Superior temporal gyrus (tissue), 1 donor: Measurements from ENCODE around the gene MPP3.
A peak's percentile ranks its signal among the peaks of the same experiment; 100 is the strongest.
"Not testable (repeated sequence)": the region's sequence is repeated elsewhere in the genome, so short reads cannot be mapped to it uniquely, and the experiment has no call there.

Experiments used
- DNase-seq: peaks from one replicate; pipeline ENCODE4 v3.0.0-alpha.2; 2016; ENCODE audit errors: extremely low spot score

The MPP3 gene

GRCh38 chr17:43832976-43833829 lies at the start of gene MPP3:
TSS of gene MPP3 (minus strand) at chr17:43833146. CDS start at chr17:43831906, 1,240 bp downstream.
- peak; percentile 50 for DNase-seq

- no peak for DNase-seq
Observed at GRCh38 chr17:43881758-43882505, 49.0 kb upstream of the MPP3 start.

DNA sequence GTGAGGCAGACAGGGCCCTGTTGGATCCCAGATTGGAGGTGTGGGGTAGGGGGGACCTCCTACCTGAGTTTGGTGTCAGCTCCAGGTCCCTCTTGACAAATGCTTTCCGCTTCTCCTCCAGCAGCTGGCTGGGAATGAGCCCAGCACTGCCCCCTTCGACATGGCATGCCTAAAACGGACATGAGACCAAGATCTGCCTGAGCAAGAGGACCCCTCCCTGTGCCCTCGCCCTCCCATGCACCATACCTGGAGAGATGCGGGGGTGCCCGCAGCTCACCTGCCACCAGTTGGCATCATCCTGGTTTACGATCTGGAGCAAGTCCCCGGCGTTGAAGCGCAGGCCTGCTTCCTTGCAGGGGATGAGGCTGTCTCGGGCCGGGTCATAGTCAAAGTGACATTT lies 48.2 kb upstream of the MPP3 start:
- DNase-seq = no peak

DNA sequence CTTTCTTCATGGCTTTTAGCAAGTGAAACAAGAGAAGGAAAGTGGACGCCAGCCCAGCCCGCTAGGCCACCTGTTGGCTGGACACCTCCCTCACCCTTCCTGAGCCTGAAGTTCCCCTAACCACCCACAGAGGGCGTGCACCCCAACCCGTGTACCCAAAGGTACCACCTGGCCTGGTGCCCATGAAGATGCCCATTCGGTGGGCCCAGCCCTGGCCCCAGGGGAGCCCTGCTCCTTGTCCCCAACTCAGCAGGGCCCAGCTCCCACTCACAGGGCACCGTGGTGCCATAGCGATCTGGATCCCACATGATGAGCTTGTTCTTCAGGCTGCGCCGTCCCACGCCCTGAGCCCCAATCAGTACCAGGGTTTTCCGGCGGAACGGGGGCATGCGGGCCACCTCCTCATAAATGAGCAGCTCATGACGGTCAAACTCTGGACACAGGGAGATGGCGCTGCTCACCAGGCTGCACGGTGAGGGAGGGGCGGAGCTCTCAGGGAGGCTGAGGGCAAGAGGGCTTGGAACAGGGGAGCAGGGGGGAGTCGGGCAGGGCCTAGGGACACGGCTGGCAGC lies 47.6 kb upstream of the MPP3 start:
- no peak for DNase-seq

GRCh38 chr17:43879723-43880419 lies 46.9 kb upstream of the MPP3 start:
- DNase-seq = no peak

DNA sequence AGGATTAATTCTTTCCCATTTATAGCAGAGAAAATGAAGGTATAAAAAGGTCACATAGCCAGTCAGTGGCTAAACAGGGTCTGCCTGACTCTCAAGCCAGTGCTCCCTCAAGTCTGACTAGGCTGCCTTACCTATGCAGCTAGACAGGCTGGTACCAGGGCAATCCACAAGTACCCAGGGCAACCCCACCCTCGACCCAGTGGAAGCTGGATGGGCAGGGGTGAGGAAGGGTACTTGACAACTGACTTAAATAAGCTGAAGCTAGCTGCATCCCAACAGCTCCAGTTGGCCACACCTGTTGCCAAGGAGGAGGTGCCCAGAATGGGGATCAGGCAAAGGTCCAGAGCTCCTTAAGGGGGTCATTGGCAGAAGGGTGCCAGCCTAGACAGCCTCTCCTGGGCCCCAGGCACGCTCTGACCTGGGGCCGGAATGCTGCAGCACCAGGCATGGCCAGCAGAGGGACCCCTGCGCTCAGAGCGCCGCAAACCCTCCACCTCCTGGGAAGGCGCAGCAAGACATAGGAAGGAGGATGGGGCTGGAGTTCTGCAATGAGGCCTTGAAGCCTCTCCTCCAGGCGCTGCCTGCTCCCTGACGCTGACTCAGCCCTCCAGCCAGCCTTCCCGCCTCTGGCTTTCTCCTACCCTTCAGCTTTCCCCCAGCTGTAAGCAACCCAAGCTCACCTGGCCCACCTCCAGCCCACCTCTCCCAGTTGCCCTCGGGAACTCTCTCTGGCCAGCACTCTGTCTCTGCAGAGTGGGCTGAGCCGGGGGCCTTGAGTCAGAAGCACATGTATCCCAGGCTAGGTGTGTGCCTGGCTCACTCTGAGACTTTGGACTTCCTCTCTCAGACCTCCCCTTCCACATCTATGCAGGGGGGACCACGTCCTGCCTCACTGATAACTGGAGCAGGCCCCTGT lies 45.6 kb upstream of the MPP3 start:
- peak; percentile 81 for DNase-seq

DNA sequence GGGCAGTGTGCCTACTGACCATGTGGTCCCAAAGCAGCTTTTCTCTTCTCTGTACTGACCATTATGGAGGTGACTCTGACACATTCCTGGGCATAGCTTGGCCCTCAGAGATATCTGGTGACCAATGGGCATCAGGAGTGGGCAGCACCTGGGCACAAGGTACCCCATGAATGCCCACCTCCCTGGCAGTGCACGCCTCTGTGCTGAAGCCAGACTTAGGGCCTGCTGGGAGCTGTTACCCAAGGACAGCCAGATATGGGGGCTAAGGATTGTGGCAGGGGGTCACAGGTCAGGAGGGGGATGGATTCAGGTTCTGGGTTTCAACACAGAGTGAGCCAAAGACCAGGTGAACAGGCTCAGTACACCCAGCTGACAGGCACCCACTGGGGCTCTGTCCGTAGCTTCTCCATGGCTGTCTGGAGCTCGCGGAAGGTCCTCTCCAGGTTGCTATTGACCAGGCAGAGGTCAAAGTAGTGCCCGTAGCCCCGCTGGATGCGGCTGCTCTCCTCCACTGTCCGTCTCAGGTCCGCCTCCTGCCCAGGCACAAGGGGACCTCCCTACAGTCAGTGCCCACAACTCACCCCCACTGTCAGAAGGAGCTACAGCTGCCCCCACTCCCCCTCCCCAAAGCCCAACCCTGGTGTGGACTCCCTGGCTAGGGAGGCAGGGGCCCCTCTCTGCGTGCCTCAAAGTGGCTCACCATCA lies 44.7 kb upstream of the MPP3 start:
- no peak for DNase-seq

GRCh38 chr17:43877031-43877430 lies 44.1 kb upstream of the MPP3 start:
- DNase-seq = no peak

DNA sequence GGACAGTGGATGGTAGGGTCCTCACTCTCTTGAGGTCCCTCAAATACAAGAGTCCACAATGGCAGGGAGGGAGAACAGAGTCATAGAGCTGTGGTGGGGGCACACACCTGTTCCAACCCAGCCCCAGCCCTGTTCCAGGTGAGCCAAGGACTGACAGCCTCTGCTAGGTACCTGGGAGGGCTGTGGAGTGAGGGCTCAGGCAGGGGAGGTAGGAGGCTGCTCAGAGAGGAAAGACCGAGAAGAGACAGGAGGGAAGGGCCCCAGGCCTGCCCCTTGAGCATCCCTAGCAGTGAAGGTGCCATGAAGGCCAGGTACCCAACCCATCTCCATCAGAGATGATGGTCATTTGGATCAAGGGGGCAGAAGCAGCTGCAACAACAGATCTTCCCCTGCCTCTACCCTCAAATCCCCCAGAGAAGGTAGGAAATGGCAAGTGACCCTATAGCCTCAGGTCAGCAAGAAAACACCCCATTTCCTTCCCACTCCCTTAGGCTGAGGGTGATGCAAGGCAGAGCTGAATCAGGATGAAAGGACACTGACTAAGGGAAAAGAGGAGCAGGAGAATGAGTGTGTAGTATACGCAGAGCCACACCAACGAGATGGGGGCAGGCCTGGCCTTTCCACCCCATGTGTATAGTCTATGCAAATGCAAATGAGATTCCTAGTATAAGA lies 42.7 kb upstream of the MPP3 start:
- DNase-seq = no peak

DNA sequence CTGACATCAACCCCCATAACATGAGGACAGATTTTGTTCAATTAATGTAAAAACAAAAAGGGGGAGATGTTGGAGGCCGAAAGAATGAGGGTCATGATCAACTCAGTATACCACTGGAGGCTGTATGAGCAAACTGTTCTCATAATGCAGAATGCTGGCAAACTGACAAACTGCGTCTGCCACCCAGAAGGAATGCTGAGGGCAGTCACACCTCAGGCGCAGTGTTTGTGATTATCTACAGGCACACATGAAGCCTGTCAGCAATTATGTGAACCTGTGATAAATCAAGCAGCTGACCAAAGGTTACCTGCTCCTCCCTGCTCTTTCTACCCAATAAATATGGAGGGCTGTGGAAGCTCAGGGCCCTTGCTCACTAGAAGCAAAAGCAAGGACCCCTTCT lies 41.3 kb upstream of the MPP3 start:
- no peak for DNase-seq

GRCh38 chr17:43873815-43874214 lies 40.9 kb upstream of the MPP3 start:
- DNase-seq = no peak

GRCh38 chr17:43873091-43873490 lies 40.1 kb upstream of the MPP3 start:
- no peak for DNase-seq

GRCh38 chr17:43871946-43872690 lies 39.2 kb upstream of the MPP3 start:
- DNase-seq = no peak

GRCh38 chr17:43869031-43869430 lies 36.1 kb upstream of the MPP3 start:
- not testable (repeated sequence) for DNase-seq

- no peak for DNase-seq
Observed at GRCh38 chr17:43868226-43868994, 35.5 kb upstream of the MPP3 start.

DNA sequence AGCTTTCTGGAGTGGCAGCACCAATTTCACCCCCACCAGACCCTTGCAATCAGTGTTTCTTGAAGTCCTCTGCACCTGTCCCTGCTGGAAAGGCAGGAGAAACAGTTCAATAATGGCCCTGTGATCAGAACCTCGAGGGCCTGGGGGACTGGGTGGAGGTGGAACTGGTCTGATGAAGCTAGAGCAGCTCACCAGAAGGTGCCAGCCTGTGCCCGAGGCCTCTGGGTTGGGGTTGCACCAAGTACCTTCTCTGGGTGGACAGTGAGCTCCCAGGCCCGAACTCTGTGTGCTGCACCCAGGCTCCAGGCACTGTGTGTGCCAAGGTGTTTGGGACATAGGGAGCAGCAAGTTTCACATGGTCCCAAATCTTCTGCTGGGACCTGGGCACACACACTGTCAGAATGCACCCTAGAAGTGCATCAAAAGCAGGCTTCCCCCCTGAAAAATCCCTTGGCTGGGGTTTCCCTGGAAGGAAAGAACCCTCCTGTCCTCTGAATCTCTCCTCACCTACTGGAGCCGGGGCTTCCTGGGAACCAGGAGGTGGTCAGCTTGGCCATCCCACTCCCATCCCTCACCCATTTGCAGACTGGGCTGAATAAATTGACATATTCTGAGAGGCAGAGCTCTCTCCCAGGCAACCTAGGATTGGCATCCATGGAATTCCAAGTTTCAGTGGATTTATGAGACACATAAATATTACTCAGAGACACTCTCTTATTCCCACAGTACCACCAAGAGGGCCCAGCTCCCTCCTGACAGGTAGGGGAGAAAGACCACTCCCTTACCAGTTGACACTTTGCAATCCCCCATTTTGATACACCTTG lies 31.4 kb upstream of the MPP3 start:
- DNase-seq = no peak

- no peak for DNase-seq
Observed at GRCh38 chr17:43861960-43862359, 29.0 kb upstream of the MPP3 start.
